Measurements from ENCODE around the gene IRF2.

The IRF2 gene

DNA sequence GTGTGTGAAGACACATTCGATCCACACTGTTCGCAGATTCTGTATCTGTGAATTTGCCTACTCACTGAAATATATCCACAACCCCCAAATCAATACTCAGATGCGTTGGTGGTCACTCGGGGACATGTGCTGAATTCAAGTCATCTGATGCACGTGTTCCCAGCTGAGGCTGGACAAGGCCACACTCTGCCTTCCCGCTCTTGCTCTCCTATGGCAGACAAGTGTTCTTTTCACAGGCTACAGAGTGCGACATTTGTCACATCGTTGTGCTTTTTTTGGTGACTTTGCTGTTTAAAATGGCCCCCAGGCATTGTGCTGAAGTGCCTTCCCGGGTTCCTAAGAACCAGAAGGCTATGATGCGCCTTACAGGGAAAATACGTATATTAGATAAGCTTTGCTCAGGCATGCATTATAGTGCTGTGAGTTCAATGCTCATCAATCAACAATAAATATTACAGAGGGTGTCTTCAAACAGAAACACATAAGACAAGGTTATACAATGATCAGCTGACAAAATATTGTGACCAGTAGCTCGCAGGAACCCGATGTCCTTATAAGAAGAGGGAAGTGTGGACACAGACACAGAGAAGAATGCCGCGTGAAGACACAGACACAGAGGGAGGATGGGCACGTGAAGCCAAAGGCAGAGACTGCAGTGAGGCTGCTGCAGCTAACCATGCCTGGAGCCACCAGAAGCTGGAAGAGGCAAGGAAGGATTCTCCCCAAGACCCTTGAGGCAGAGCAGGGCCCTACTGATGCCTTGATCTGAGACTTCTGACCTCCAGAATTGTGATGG is 42.0 kb downstream of the IRF2 start:
- no peak for DNase-seq (ENCODE audit: low spot score)

DNA sequence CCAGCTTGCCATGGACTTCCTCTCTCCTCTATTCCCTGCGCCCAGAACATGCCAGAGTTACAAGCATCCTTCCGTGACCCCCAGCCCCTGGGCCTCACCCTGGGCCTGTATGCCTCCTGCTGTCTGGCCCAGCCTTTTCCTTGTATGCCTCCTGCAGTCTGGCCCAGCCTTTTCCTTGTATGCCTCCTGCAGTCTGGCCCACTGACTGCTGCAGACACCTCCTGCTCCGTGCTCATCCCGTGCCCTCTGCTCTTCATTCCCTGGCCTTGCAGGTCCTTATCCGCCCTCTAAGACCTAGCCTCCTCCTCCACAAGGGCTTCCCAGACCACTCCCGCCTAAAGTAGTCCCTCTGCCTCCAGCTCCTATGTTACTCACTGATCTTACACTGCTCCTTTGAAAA is 44.2 kb downstream of the IRF2 start:
- no peak for DNase-seq (ENCODE audit: low spot score)

DNA sequence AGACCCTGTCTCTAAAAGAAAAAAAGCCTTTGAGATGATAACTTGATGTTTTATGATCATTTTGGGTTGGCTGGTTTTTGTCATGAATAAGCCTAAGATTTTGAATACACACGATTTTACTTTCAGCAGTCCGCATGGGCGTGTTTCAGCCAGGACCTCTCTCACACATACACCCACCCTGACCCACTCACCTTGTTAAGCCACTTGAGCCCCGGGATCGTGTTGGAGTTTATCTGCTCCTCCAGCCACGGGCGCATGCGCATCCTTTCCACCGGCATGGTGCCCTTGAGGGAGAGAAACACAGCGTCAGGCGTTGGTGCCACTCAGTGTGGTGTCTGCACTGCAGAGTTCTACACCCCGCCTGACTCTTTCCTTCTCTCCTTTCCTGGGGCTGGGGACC is 45.6 kb downstream of the IRF2 start:
- no peak for DNase-seq (ENCODE audit: low spot score)

DNA sequence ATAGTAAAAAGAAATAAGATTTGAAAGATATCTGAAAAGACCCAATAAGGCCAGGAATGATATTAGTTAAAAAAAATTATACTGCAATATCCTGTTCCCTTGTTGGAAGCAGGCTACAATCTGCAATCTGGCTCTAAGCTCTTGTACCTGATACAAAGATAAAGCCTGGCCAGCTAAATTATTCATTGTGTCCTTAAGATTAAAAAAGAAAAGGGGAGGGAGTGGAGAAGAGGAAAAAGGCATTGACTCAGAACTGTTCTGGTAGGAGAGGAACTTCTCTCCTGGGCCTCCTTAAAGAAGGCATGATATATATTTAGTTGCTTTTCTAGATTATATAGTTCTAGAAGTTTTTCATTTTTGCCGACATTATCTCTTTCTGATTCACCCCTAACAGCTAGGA is 46.7 kb downstream of the IRF2 start:
- no peak for DNase-seq (ENCODE audit: low spot score)

DNA sequence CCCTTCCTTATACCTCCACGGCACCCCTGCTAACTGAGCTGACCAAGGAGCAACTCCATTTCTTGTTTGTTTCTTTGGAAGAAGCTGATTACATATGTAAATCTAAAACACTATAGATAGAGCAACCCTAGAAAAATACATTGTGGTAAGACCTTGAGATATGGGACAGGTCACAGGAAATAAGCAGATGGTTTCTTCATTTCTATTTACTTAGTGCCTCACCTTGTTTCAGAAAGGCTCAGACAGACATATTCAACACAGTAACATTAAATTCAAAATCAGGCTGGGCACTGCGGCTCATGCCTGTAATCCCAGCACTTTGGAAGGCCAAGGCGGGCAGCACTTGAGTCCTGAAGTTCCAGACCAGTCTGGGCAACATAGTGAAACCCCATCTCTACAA is 47.3 kb downstream of the IRF2 start:
- DNase-seq (ENCODE audit: low spot score) = no peak

GRCh38 chr4:184424993-184425758 is 49.2 kb downstream of the IRF2 start:
- no peak for DNase-seq (ENCODE audit: low spot score)

- DNase-seq (ENCODE audit: low spot score) = no peak
Measured at GRCh38 chr4:184424279-184424678, 50.1 kb downstream of the IRF2 start.

DNA sequence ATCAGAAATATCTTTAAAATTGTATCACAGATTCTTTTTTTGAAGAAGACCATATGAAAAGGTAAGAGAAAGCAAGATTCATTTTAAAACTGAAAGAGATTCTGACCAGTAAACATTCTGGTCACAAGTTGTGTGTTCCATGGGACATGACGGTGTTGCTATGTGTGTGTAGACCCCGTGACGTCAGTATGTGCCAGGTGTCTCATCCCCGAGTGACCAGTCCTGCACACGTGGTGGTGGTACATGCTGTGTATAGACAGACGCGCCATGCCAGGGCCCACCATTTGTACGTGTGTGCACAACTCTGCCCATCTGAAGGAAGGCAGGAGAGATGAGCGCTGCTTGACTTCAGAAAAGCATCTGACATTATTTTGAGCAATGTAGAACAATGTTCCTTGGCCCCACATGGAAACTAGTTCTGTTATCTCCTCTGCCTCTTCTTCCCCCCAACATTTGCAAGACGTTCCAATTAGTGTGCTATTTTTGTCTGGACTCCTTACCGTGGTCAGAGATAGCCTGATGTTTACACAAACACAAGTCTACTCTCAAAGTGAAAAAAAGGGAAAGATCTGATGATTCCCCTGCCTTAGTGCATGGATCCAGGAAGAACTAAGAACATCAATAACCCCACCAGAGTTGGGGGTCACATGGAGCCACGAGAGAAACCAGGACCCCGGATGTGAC is 51.2 kb downstream of the IRF2 start:
- DNase-seq (ENCODE audit: low spot score) = no peak

GRCh38 chr4:184422378-184422777 is 52.0 kb downstream of the IRF2 start:
- DNase-seq (ENCODE audit: low spot score) = no peak

DNA sequence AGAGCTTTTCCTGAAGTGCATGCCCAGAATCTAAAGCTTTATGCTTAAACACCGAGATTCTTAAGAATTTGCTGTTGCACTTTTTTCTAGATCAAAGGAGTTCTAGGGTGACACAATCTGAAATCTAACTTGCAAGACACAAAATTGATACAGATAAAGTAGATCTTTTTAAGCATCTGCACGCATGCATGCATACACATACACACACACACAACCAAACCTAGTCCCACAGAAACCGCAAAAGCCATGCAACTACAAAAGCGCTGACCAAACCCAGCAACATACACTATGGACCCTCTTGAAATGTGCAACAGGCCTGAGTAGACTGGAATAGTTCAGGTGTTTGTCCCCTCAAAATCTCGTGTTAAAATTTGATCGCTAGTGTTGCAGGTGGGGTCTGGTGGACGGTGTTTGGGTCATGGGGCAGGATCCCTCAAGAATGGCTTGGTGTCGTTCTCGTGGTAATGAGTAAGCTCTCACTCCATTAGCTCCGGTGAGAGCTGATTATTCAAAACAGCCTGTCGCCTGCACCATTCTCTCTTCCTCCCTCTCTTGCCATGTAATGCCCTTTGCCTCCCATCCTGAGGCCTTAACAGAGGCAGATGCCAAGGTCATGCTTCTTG is 52.7 kb downstream of the IRF2 start:
- no peak for DNase-seq (ENCODE audit: low spot score)

DNA sequence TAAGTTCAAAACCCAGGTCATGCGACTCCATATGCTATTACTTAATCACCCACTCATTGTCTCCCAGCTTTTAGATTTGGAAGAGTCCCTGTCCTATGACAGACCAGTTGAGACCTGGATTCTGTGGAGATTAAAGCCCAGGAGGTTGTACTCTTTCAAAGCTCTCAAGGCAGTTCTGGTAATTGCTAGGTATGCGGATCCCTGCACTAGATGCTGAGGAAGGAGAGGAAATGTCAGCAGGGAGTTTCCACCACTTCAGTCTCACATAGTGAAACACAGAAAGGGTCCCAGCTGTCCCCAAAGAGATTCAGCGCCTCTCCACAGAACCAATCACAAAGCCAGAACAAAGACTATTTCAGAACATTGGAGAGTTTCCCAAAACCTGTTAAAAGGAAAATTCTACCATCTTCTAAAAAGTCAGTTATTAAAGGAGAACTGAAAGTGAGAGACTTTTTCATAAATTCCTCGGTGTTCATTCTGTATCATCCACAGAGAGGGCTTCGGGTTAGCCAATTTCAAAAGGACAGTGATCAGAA is 53.4 kb downstream of the IRF2 start:
- DNase-seq (ENCODE audit: low spot score) = no peak

- peak; percentile 21 for DNase-seq (ENCODE audit: low spot score)
Measured at GRCh38 chr4:184420402-184420801, 53.9 kb downstream of the IRF2 start.

GRCh38 chr4:184419976-184420375 is 54.4 kb downstream of the IRF2 start:
- DNase-seq (ENCODE audit: low spot score) = no peak

- DNase-seq (ENCODE audit: low spot score) = peak; percentile 97
Measured at GRCh38 chr4:184417802-184418511, 56.4 kb downstream of the IRF2 start.

DNA sequence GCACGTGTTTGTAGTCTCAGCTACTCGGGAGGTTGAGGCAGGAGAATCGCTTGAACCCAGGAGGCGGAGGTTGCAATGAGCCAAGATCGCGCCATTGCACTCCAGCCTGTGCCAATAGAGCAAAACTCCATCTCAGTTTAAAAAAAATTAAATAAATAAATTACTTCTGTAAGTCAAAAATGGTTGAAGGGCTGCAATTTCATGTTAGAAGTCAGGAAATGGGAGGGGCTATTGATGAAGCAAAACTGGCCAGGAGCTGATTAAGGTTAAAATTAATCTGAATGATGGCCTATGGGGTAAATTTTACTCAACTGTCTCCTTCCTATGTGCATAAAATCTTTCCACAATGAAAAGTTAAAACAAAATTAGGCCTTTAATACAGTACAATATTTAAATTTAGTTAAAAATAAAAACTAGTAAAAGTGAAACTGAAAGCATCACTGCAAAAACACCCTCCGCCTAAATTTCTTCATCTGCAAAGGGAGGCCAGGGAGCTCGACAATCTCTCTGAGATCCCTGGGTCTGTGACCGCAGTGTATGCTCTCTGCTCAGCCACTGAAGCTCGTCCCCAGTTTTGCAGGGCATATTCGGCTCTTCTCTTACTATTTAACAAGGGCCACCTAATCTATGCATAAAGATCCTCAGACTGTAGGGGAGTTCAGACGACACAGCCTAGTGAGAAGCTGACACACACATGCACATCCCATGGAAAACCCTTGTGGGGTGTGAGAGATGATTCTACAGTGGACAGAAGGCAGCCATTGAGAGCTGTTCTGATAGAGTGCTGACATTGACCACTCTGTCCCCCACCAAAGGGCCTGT is 57.2 kb downstream of the IRF2 start:
- DNase-seq (ENCODE audit: low spot score) = peak; percentile 45

DNA sequence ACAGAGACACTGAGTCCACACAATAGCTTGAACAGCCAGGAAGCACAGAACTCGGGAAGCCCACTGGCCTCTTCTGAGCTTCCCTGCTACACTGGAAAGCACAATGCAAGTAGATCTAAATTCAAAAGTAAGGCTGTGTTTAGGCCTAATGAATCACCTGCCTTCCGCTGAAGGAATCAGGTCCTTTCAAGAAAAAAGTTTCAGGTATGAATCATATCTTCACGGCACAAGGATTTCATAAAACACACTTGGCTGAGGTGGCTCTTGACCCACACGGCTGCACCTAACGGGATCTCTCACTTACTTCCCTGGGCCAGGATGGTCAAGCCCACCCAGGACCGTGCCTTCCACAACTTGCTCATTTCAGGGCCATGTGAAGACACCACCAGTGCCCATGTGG is 59.3 kb downstream of the IRF2 start:
- no peak for DNase-seq (ENCODE audit: low spot score)

GRCh38 chr4:184413261-184414046 is 60.9 kb downstream of the IRF2 start:
- DNase-seq (ENCODE audit: low spot score) = no peak

DNA sequence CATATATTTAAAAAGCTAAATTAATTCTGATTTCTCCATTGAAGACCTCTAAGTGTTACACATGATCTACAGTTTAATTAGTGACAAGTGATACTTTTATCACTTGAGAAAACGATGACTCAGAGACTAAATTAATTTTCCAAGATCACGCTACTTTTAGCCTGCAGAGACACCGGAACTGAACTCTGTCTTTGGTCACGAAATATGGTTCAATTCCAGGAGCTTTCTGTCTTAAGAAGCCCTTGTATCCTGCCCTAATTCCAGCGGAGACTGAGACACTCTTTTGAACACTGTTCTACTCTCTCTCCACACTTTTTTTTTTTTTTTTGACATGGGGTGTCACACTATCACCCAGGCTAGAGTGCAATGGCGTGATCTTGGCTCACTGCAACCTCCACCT is 63.6 kb downstream of the IRF2 start:
- DNase-seq (ENCODE audit: low spot score) = no peak

GRCh38 chr4:184409911-184410692 is 64.2 kb downstream of the IRF2 start:
- DNase-seq (ENCODE audit: low spot score) = no peak
